ENCODE measurements around the gene SPATA16.

Gene SPATA16

DNA sequence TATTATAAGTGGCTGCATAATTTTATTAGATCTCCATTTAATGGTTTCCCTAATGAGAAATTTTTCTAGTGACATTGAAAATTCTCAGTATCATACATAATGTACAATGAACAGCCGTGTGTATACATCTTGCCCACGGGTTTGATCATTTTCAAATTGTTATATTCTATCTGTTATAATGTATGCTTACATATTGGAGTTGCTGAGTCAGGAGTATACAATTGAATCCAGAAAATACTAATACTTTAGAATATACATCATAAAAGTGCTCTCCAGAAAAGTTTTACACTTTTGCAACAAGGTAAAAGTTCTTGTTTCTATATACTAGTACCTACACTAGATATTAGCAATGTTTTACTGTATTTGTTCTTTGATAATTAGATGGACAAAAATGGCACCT, 82.8 kb downstream of the SPATA16 start:
- DNase-seq (ENCODE audit: low spot score), result no peak
- TF ChIP-seq, protein P1, sequence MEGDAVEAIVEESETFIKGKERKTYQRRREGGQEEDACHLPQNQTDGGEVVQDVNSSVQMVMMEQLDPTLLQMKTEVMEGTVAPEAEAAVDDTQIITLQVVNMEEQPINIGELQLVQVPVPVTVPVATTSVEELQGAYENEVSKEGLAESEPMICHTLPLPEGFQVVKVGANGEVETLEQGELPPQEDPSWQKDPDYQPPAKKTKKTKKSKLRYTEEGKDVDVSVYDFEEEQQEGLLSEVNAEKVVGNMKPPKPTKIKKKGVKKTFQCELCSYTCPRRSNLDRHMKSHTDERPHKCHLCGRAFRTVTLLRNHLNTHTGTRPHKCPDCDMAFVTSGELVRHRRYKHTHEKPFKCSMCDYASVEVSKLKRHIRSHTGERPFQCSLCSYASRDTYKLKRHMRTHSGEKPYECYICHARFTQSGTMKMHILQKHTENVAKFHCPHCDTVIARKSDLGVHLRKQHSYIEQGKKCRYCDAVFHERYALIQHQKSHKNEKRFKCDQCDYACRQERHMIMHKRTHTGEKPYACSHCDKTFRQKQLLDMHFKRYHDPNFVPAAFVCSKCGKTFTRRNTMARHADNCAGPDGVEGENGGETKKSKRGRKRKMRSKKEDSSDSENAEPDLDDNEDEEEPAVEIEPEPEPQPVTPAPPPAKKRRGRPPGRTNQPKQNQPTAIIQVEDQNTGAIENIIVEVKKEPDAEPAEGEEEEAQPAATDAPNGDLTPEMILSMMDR (IDR thresholded peaks at IDR 0.05; ENCODE audit: extremely low read depth, missing control alignments), result no peak

DNA sequence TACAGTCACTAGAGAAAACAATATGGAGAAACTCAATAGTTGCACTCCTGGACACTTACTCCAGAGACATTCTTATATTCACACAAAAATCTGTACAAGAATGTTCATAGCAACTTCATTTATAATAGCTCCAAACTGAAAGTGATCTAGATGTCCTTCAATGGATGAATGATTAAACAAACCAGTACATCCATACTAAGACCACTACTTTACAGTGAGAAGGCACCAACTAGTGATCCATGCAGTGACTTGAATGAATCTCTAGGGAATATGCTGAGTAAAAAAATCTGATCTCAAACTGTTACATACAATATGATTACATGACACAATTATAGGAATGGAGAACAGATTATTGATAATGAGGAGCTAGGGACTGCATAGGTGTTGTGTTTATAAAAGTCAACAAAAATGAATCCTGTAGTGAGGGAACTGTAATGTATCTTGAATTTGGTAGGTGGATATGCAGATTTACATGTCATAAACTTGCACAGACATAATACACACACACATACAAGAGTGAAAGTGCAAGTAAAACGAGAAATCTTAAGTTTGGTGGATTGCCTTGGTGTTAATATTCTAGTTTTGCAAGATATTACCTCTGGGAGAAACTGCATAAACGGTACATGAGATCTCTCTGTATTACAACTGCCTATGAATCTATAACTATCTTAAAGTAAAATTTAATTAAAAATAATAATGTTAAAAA, 85.7 kb downstream of the SPATA16 start:
- no peak for DNase-seq (ENCODE audit: low spot score)
- TF ChIP-seq, protein P1 (IDR thresholded peaks at IDR 0.05; ENCODE audit: extremely low read depth, missing control alignments), result no peak

DNA sequence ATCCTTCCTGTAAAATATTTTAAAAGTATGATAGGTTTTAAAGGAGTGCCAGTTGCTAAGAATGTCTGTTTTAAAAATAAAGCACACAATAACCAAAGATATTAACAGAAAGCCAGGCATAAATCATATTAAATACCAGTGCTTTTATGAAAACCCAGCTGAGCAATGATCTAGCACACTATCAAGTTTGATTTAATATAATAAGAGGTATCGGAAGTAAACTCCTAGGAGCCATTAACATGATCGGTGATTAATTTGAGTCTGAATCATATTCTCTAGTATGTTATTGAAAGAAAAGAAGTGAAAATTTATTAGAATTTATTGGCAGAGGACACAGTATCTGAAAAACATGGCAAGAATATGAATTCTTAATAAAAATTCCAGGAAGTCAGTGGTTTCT, 91.7 kb downstream of the SPATA16 start:
- TF ChIP-seq, protein P1 (IDR thresholded peaks at IDR 0.05; ENCODE audit: extremely low read depth, missing control alignments), result no peak
- DNase-seq (ENCODE audit: low spot score), result no peak

DNA sequence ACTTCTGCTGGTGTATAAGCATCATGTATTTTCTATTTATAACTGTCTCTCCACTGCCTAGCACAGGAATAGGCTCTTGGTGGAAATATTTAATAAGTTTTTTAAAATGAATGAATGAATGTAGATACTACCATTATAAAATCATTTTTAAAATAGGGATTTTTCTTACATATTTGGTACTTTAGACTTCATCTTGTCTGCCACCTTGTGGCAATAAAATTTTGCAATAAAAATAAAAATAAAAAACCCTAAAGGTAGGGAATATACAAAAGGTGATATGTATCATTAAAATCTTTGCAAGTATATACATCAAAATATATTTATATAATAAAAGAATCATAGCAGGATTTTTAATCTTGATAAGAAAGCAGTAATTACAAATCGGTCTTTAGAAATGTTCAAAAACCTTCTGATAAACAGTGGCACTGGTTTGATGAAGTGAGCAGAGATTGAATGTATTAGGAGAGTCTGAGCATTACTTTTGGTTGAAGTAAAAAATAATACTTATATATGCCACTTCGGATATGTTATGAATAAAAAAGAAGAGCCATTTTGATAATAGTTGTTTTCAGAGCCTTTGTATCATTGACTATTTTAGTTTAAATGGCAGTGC, 95.2 kb downstream of the SPATA16 start:
- TF ChIP-seq, protein P1 (IDR thresholded peaks at IDR 0.05; ENCODE audit: extremely low read depth, missing control alignments), result no peak
- no peak for DNase-seq (ENCODE audit: low spot score)

DNA sequence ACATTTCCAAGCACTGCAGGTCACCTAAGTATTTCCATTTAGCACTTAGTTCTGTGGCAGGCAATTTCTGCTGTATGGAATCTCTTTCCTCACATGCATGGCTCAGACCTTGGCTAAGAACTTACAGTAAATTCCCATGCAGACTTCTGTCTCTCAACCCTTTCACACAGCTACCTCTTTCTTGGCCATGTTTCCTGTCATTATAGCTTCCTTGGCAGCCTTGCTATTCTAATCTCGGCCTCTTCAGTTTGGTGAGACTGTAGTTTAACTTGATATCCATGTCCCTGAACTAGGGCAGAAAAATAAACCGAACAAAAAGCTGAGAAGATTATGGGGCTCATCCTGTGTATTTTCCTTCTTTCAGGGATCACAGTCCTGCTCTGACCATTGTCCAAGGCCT, 96.0 kb downstream of the SPATA16 start:
- no peak for DNase-seq (ENCODE audit: low spot score)
- TF ChIP-seq, protein P1 (IDR thresholded peaks at IDR 0.05; ENCODE audit: extremely low read depth, missing control alignments), result no peak

DNA sequence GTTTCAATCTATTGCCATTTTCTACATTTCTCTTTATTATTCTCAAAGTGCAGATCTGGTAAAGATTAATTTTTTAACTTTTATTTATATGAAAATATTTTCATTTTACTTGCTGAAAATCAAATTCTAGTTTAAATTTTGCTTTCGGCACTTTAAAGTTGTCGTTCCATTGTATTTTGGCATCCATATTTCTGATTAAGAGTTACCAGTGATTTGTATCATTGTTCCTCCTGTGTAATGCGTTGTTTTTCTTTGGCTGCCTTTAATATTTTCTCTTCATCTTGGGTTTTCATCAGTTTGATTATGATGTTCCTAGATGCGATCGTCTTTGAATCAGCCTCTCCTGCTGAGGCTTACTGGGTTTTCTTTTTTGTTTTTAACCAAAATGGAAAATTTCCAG, 97.3 kb downstream of the SPATA16 start:
- DNase-seq (ENCODE audit: low spot score), result no peak
- TF ChIP-seq, protein P1 (IDR thresholded peaks at IDR 0.05; ENCODE audit: extremely low read depth, missing control alignments), result no peak

DNA sequence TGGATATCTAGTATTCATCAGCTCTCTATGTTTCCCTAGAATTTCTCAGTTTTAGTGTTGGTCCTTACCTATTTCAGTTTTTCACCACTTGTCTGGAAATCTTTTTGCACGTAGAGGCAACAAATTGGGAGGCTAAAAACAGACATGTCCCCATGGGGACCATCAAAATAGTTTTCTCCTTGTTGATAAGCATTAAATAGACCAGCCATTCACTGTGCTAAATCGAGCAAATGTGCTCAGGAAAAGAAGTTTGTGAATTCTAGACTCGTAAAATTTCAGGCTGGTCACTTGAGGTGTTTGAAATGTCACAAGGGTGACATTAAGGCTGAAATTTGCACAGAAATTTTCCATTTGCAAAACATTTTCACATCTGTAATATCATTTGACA, 102.6 kb downstream of the SPATA16 start:
- TF ChIP-seq, protein P1 (IDR thresholded peaks at IDR 0.05; ENCODE audit: extremely low read depth, missing control alignments), result no peak
- no peak for DNase-seq (ENCODE audit: low spot score)

All from GM20000 (cell line).